Neural cell (in vitro differentiated cells): ENCODE measurements around the gene VSIG4. TPM values are rescaled to one million over a fixed set of nuclear protein-coding genes. Genes with fewer than 3 reads are reported as not detected.

Source experiments
- H2AFZ ChIP-seq: fragments of 200-600, 300-800 bp; sonication (generic), shearing (Covaris generic); 2 replicates; pipeline ENCODE4 v1.6.0; 2014; ENCODE audit warnings: low read depth, mild to moderate bottlenecking, antibody characterized with exemption, low read length, moderate library complexity
- H3F3A ChIP-seq: fragments of 200-600 bp; shearing (Covaris generic); 2 replicates; pipeline ENCODE4 v1.6.1; 2016; ENCODE audit warnings: mild to moderate bottlenecking, moderate library complexity, mixed read lengths, antibody characterized with exemption, low read length; ENCODE audit not compliant: insufficient read depth, poor library complexity, severe bottlenecking
- H3K27ac ChIP-seq: fragments of 200-600, 300-800 bp; sonication (generic), shearing (Covaris generic); 2 replicates; pipeline ENCODE4 v1.5.1; 2014; ENCODE audit warnings: mild to moderate bottlenecking, low read length, moderate library complexity
- H3K27me3 ChIP-seq: fragments of 300-800, 200-600 bp; sonication (generic), shearing (Covaris generic); 2 replicates; pipeline ENCODE4 v1.6.0; 2014; ENCODE audit warnings: mild to moderate bottlenecking, low read depth, low read length, moderate library complexity; ENCODE audit not compliant: insufficient read depth
- H3K36me3 ChIP-seq: fragments of 300-800, 200-600 bp; sonication (generic), shearing (Covaris generic); 2 replicates; pipeline ENCODE4 v1.5.1; 2014; ENCODE audit warnings: mild to moderate bottlenecking, antibody characterized with exemption, low read length, moderate library complexity; ENCODE audit not compliant: insufficient read depth
- H3K4me2 ChIP-seq: fragments of 300-800, 200-600 bp; sonication (generic), shearing (Covaris generic); 2 replicates; pipeline ENCODE4 v1.6.0; 2014; ENCODE audit warnings: mild to moderate bottlenecking, low read length
- H3K4me3 ChIP-seq: fragments of 300-800, 200-600 bp; sonication (generic), shearing (Covaris generic); 2 replicates; pipeline ENCODE4 v1.5.1; 2014; ENCODE audit warnings: mild to moderate bottlenecking, low read length, moderate library complexity
- H3K79me2 ChIP-seq: fragments of 200-600 bp; shearing (Covaris generic); replicated peaks from 2 replicates; pipeline ENCODE4 v1.6.0; 2014; ENCODE audit warnings: mild to moderate bottlenecking, low read length, moderate library complexity; ENCODE audit not compliant: insufficient read depth
- H3K9ac ChIP-seq: fragments of 300-800, 200-600 bp; sonication (generic), shearing (Covaris generic); 2 replicates; pipeline ENCODE4 v1.6.1; 2016; ENCODE audit warnings: mild to moderate bottlenecking, low read length, mixed read lengths
- H3K9me2 ChIP-seq: fragments of 200-600 bp; shearing (Covaris generic); 2 replicates; pipeline ENCODE4 v1.6.1; 2016; ENCODE audit warnings: mild to moderate bottlenecking, low read length, mixed read lengths; ENCODE audit not compliant: insufficient read depth
- H3K9me3 ChIP-seq: fragments of 200-600, 300-800 bp; sonication (generic), shearing (Covaris generic); 2 replicates; pipeline ENCODE4 v1.6.1; 2016; ENCODE audit warnings: mild to moderate bottlenecking, mixed run types, low read length, moderate library complexity, mixed read lengths
- H4K20me1 ChIP-seq: fragments of 200-600 bp; shearing (Covaris generic); 2 replicates; pipeline ENCODE4 v1.6.1; 2016; ENCODE audit warnings: mild to moderate bottlenecking, mixed run types; ENCODE audit not compliant: insufficient read depth
- CTCF ChIP-seq: fragments of 450-650 bp; IDR thresholded peaks from 2 replicates; pipeline ENCODE4 v1.5.1; 2014; ENCODE audit warnings: antibody characterized with exemption, mild to moderate bottlenecking, moderate library complexity; ENCODE audit not compliant: poor library complexity, severe bottlenecking
- EP300 ChIP-seq: fragments of 450-650 bp; conservative IDR thresholded peaks from 2 replicates; pipeline ENCODE4 v1.6.1; 2014; ENCODE audit warnings: antibody characterized with exemption, mild to moderate bottlenecking, moderate library complexity; ENCODE audit not compliant: poor library complexity, severe bottlenecking
- EZH2 ChIP-seq: fragments of 200-600, 300-800 bp; shearing (Covaris generic), sonication (generic); IDR thresholded peaks from 2 replicates; pipeline ENCODE4 v1.6.1; 2014; ENCODE audit warnings: antibody characterized with exemption, low read length, borderline replicate concordance, mild to moderate bottlenecking; ENCODE audit not compliant: insufficient read depth, poor library complexity, severe bottlenecking
- MXI1 ChIP-seq: fragments of 450-650 bp; conservative IDR thresholded peaks from 2 replicates; pipeline ENCODE4 v1.6.1; 2014; ENCODE audit warnings: antibody characterized with exemption, mild to moderate bottlenecking; ENCODE audit not compliant: poor library complexity, severe bottlenecking
- POLR2AphosphoS5 ChIP-seq: IDR thresholded peaks from 2 replicates; pipeline ENCODE4 v1.6.1; 2012
- RAD21 ChIP-seq: fragments of 450-650 bp; conservative IDR thresholded peaks from 2 replicates; pipeline ENCODE4 v1.6.1; 2014; ENCODE audit warnings: antibody characterized with exemption, mild to moderate bottlenecking, moderate library complexity
- REST ChIP-seq: IDR thresholded peaks from 2 replicates; pipeline ENCODE4 v1.6.1; 2012; ENCODE audit warnings: borderline replicate concordance
- SMC3 ChIP-seq: fragments of 450-650 bp; conservative IDR thresholded peaks from 2 replicates; pipeline ENCODE4 v1.6.1; 2014; ENCODE audit warnings: antibody characterized with exemption, mild to moderate bottlenecking, moderate library complexity; ENCODE audit not compliant: poor library complexity
- TAF1 ChIP-seq: IDR thresholded peaks from 2 replicates; pipeline ENCODE4 v1.6.1; 2012; ENCODE audit warnings: low read depth
- polyA plus RNA-seq: library from polyadenylated mRNA; depleted of rRNA; stranded (reverse); fragments of >200 nt; gene quantifications from 2 replicates; pipeline ENCODE4 v1.2.3, GENCODE V29; 2014

VSIG4 gene
- polyA plus RNA-seq, 1 donor from 2014 or later: not detected

GRCh38 chrX:66050140-66050569, 10.3 kb upstream of the VSIG4 start:
- Histone ChIP-seq H3K27ac (no peak overlapping the region), H2AFZ (no peak overlapping the region), H3K9me2 (no peaks in the 10 kb centered on the region), H3K79me2 (no peaks in the 10 kb centered on the region), H3K9ac (no peak overlapping the region), H3K36me3 (no peaks in the 10 kb centered on the region), H3F3A (no peaks in the 10 kb centered on the region), H3K9me3 (no peaks in the 10 kb centered on the region), H4K20me1 (no peaks in the 10 kb centered on the region), H3K4me2 (no peak overlapping the region), H3K27me3 (no peaks in the 10 kb centered on the region), H3K4me3 (no peak overlapping the region)
- no peak for TF ChIP-seq SMC3
- TF ChIP-seq CTCF: no peak
- TF ChIP-seq EZH2: no peak
- no peak for TF ChIP-seq MXI1
- no peak for TF ChIP-seq POLR2AphosphoS5
- TF ChIP-seq REST: no peak
- no peak for TF ChIP-seq TAF1

GRCh38 chrX:66049056-66049455, 9.2 kb upstream of the VSIG4 start:
- Histone ChIP-seq H3K4me2 (no peak overlapping the region), H3F3A (no peaks in the 10 kb centered on the region), H3K79me2 (no peaks in the 10 kb centered on the region), H4K20me1 (no peaks in the 10 kb centered on the region), H3K36me3 (no peaks in the 10 kb centered on the region), H3K27me3 (no peaks in the 10 kb centered on the region), H3K9me3 (no peaks in the 10 kb centered on the region), H2AFZ (no peak overlapping the region), H3K27ac (no peak overlapping the region), H3K9me2 (no peaks in the 10 kb centered on the region), H3K9ac (no peak overlapping the region), H3K4me3 (no peak overlapping the region)
- TF ChIP-seq CTCF: no peak
- no peak for TF ChIP-seq MXI1
- no peak for TF ChIP-seq RAD21
- TF ChIP-seq EZH2: no peak
- no peak for TF ChIP-seq EP300
- no peak for TF ChIP-seq REST
- TF ChIP-seq TAF1: no peak
- no peak for TF ChIP-seq POLR2AphosphoS5
- no peak for TF ChIP-seq SMC3
